PC-9 (cell line): ENCODE measurements around the gene RGS3. TPM values are rescaled to one million over a fixed set of nuclear protein-coding genes. Genes with fewer than 3 reads are reported as not detected.

Source experiments
- BruUV-seq: library from RNA; stranded (reverse); fragments of 400-500 nt; replicated peaks from 2 replicates; lab custom pipeline; 2021; lab: Mats Ljungman, UMichigan
- CTCF ChIA-PET: fragments of 300-600 bp; sonication (Branson Sonifier 250); formaldehyde crosslinking; loops from one replicate; lab custom pipeline; 2022; ENCODE audit warnings: antibody characterized with exemption; lab: Charles Lee
- POLR2A ChIA-PET: fragments of 300-600 bp; sonication (Branson Sonifier 250); formaldehyde crosslinking; loops from one replicate; lab custom pipeline; 2022; ENCODE audit warnings: antibody characterized with exemption; ENCODE audit not compliant: unreplicated experiment; lab: Charles Lee
- DNase-seq, 2 experiments: peaks; one replicate each; pipeline versions ENCODE4 v3.0.0 to v3.0.0-alpha.2; 2015 to 2022; ENCODE audit warnings: mixed read lengths in 1 of 2
- H2AFZ ChIP-seq: fragments of 200-600 bp; sonication (generic); 2 replicates; pipeline ENCODE4 v1.8.1; 2017; ENCODE audit warnings: antibody characterized with exemption
- H3F3A ChIP-seq: fragments of 200-600 bp; sonication (generic); 2 replicates; pipeline ENCODE4 v1.8.1; 2017; ENCODE audit warnings: antibody characterized with exemption, mild to moderate bottlenecking, low read depth; ENCODE audit not compliant: insufficient read depth
- H3K27ac ChIP-seq: fragments of 200-600 bp; sonication (generic); 2 replicates; pipeline ENCODE4 v1.6.1; 2016; ENCODE audit warnings: mixed run types
- H3K27me3 ChIP-seq: fragments of 200-600 bp; sonication (generic); 2 replicates; pipeline ENCODE4 v1.6.1; 2016; ENCODE audit warnings: low read depth, mixed run types; ENCODE audit not compliant: insufficient read depth
- H3K36me3 ChIP-seq: fragments of 200-600 bp; sonication (generic); 2 replicates; pipeline ENCODE4 v1.6.1; 2016; ENCODE audit warnings: low read depth, mixed run types
- H3K4me1 ChIP-seq: fragments of 200-600 bp; sonication (generic); replicated peaks from 2 replicates; pipeline ENCODE4 v1.6.1; 2016; ENCODE audit warnings: mixed run types; ENCODE audit not compliant: insufficient read depth
- H3K4me2 ChIP-seq: fragments of 200-600 bp; sonication (generic); 2 replicates; pipeline ENCODE4 v1.6.1; 2017; ENCODE audit warnings: mixed run types
- H3K4me3 ChIP-seq: fragments of 200-600 bp; sonication (generic); 2 replicates; pipeline ENCODE4 v1.6.1; 2016; ENCODE audit warnings: mixed run types
- H3K79me2 ChIP-seq: fragments of 200-600 bp; sonication (generic); 2 replicates; pipeline ENCODE4 v1.6.1; 2017; ENCODE audit warnings: low read depth, mixed run types
- H3K9me2 ChIP-seq: fragments of 200-600 bp; sonication (generic); 2 replicates; pipeline ENCODE4 v1.8.1; 2017; ENCODE audit warnings: mild to moderate bottlenecking; ENCODE audit not compliant: insufficient read depth
- H3K9me3 ChIP-seq: fragments of 200-600 bp; sonication (generic); 2 replicates; pipeline ENCODE4 v1.8.1; 2016; ENCODE audit warnings: low read depth; ENCODE audit not compliant: insufficient read depth
- H4K20me1 ChIP-seq: fragments of 200-600 bp; sonication (generic); 2 replicates; pipeline ENCODE4 v1.8.1; 2017; ENCODE audit not compliant: insufficient read depth
- EZH2 ChIP-seq: fragments of 200-600 bp; sonication (generic); IDR thresholded peaks from 2 replicates; pipeline ENCODE4 v1.8.0; 2017; ENCODE audit warnings: antibody characterized with exemption, low read depth
- intact Hi-C: fragments of 100-400 bp; cut with micrococcal nuclease; formaldehyde crosslinking; loops from one replicate; pipeline ENCODE4 v1.10.0; 2022; ENCODE audit not compliant: unreplicated experiment
- total RNA-seq: library from RNA; stranded (reverse); gene quantifications from 2 replicates; pipeline ENCODE4 v1.2.3, GENCODE V29; 2021
- TF ChIP-seq, protein P1 (sequence below): fragments of 200-600 bp; sonication (generic); conservative IDR thresholded peaks from 2 replicates; pipeline ENCODE4 v1.6.1; 2017; ENCODE audit warnings: mixed run types, antibody characterized with exemption, mild to moderate bottlenecking, moderate library complexity

RGS3 gene
- total RNA-seq, 1 experiment from 2014 or later, result 75.8 TPM

DNA sequence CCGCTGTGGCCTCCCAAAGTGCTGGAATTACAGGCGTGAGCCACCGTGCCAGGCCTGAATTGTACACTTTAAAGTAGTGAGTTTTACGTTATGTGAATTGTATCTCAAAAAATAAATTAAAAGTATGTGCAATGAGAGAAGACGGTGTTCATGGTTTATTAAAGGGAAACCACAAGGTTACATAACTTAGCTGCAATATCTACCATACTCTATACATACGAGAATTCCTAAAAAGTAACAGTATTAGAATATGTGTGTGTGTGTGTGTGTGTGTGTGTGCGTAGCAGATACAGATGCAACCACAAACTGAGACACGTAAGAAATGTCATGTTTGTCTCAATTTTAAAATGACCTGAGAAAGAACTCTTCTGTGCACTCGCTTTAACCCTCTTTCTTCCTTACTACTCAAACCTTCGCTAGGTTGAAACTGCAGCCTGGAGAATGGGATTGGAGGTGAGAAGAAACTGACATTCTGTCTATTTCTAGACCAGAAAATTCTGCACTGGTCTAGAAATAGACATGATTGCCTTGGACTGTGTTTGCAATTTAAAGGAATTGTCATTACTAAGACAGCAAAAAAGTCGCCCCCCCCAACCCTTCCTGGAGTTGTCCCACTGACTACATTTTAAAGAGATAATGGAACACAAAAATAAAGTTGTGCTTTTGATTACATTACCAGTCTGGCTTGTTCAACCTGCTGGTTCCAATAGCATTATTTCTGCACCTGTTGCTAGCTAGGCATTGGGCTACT is 167.0 kb downstream of the RGS3 start:
- ChIA-PET CTCF (no interaction called here), POLR2A (no interaction called here)
- no TSS peak for BruUV-seq
- H3K27me3 ChIP-seq, result no peaks in the 10 kb centered on the region
- H3K4me2 ChIP-seq, result no peak overlapping the region
- 0 out of 2 replicates have a peak, but pooled peaks cover 4% of the 10 kb centered on the region for H3F3A ChIP-seq
- no peak overlapping the region for H3K27ac ChIP-seq
- no peaks in the 10 kb centered on the region for H3K79me2 ChIP-seq
- no peak for TF ChIP-seq EZH2
- TF ChIP-seq, protein P1, sequence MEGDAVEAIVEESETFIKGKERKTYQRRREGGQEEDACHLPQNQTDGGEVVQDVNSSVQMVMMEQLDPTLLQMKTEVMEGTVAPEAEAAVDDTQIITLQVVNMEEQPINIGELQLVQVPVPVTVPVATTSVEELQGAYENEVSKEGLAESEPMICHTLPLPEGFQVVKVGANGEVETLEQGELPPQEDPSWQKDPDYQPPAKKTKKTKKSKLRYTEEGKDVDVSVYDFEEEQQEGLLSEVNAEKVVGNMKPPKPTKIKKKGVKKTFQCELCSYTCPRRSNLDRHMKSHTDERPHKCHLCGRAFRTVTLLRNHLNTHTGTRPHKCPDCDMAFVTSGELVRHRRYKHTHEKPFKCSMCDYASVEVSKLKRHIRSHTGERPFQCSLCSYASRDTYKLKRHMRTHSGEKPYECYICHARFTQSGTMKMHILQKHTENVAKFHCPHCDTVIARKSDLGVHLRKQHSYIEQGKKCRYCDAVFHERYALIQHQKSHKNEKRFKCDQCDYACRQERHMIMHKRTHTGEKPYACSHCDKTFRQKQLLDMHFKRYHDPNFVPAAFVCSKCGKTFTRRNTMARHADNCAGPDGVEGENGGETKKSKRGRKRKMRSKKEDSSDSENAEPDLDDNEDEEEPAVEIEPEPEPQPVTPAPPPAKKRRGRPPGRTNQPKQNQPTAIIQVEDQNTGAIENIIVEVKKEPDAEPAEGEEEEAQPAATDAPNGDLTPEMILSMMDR, result no peak
- no peaks in the 10 kb centered on the region for H4K20me1 ChIP-seq
- no peak overlapping the region for H2AFZ ChIP-seq
- no peaks in the 10 kb centered on the region for H3K9me2 ChIP-seq
- H3K4me3 ChIP-seq, result no peak overlapping the region
- intact Hi-C loops, result no loop called here
- no peaks in the 10 kb centered on the region for H3K4me1 ChIP-seq
- DNase-seq, result no peak
- H3K36me3 ChIP-seq, result no peaks in the 10 kb centered on the region
- no peaks in the 10 kb centered on the region for H3K9me3 ChIP-seq

DNA sequence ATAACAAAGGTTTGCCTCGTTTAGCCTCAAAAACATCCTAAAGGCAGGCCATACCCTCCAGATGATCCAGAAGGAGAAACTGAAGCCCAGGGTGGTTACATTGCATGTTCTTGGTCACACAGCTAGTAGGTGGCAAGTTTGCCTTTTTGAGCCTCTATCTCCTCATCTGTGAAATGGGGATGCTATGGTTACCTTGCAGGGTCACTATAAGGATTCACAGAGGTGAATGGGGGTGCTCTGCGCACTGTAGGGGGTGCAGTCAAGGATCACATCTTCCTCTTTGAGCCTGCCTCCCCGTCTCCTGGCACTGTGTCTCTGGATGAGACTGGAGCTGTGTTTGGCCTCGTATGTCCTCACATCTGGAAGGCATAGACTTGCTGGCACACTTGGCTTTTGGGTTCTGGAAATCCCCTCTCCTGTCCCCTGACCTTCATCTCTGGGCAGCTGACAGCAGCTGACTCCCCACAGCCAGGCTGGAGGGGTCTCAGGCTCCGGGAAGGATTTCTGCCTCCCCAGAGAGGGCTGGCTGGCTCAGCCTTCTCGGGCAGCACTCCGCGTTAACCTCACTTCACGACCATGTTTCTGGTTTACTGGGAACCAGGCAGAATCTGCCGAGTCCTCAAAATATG is 167.7 kb downstream of the RGS3 start:
- no peaks in the 10 kb centered on the region for H4K20me1 ChIP-seq
- BruUV-seq, result no TSS peak
- TF ChIP-seq EZH2, result no peak
- TF ChIP-seq, protein P1, result no peak
- H2AFZ ChIP-seq, result no peak overlapping the region
- intact Hi-C loops, result no loop called here
- no peaks in the 10 kb centered on the region for H3K36me3 ChIP-seq
- no peaks in the 10 kb centered on the region for H3K9me2 ChIP-seq
- DNase-seq, result no peak
- H3K9me3 ChIP-seq, result no peaks in the 10 kb centered on the region
- H3K4me2 ChIP-seq, result no peak overlapping the region
- H3K27ac ChIP-seq, result no peak overlapping the region
- POLR2A ChIA-PET, result no interaction called here
- H3F3A ChIP-seq, result 0 out of 2 replicates have a peak, but pooled peaks cover 4% of the 10 kb centered on the region
- no peaks in the 10 kb centered on the region for H3K4me1 ChIP-seq
- no peaks in the 10 kb centered on the region for H3K27me3 ChIP-seq
- H3K79me2 ChIP-seq, result no peaks in the 10 kb centered on the region
- CTCF ChIA-PET, result no interaction called here
- H3K4me3 ChIP-seq, result no peak overlapping the region

DNA sequence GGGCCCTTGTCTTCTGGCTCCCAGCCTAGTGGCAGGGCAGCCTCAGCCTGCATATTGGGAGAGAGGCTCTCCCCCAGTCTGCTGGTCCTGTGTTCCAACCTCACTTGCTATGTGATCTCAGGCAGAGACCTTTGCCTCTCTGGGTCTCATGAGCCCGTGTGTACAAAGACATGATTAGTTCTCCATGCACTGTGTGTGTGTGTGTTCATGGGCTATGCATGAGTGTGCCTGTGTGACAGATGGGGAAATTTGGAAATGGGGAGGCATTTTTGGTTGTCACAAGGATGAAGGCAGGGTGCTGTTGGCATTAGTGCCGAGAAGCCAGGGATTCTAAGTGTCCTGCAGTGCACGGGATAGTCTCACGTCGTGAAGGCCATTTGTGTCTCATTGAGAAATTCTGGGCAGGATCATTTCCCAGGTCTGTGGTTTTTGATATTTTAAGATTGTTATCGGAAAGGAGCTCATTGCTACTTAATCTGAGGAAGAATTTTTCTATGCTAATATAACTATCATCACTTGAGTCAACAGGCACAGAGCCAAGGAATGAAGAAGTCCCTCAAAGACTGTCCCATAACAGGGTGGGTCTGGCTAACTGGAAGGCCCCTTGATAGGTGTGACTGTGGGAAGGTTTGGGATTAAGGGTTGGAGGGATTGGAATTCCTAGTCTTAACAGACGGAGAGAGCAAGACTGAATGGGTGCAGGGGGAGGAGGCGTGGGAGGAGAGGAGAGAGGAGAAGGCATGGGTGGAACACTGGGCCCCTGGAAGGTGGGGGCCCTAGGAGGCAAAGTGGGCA is 168.5 kb downstream of the RGS3 start:
- intact Hi-C loops, result no loop called here
- Histone ChIP-seq H3K36me3 (no peaks in the 10 kb centered on the region), H3K9me2 (no peaks in the 10 kb centered on the region), H3K27me3 (no peaks in the 10 kb centered on the region), H4K20me1 (no peaks in the 10 kb centered on the region), H3K27ac (no peak overlapping the region), H3F3A (0 out of 2 replicates have a peak, but pooled peaks cover 4% of the 10 kb centered on the region), H2AFZ (no peak overlapping the region), H3K9me3 (no peaks in the 10 kb centered on the region), H3K4me3 (no peak overlapping the region), H3K4me2 (no peak overlapping the region), H3K79me2 (no peaks in the 10 kb centered on the region), H3K4me1 (no peaks in the 10 kb centered on the region)
- no peak for TF ChIP-seq EZH2
- TF ChIP-seq, protein P1, result no peak
- BruUV-seq, result no TSS peak
- POLR2A ChIA-PET, result interaction anchor here (0.6 to 0.7 kb wide), 2 partner anchors 25 to 53 kb away, joined by 4 to 6 read pairs; no protein-coding TSS in a partner anchor
- DNase-seq, result no peak
- CTCF ChIA-PET, result no interaction called here
